Cardiac muscle cell (in vitro differentiated cells and primary cell): Measurements from ENCODE around the gene LCLAT1. TPM values are rescaled to one million over a fixed set of nuclear protein-coding genes. Genes with fewer than 3 reads are reported as not detected.

Experiments used
- DNase-seq, 2 donors: peaks; one replicate each; pipeline versions ENCODE4 v3.0.0 to v3.0.0-alpha.2; 2010 to 2017; ENCODE audit warnings: low read depth in 1 of 2, low spot score in 1 of 2
- H3K27ac ChIP-seq: fragments of 200-600 bp; sonication (generic); 2 replicates; pipeline ENCODE4 v1.5.1; 2016
- H3K27me3 ChIP-seq: fragments of 200-600 bp; sonication (generic); 2 replicates; pipeline ENCODE4 v1.6.0; 2016; ENCODE audit warnings: control low read depth
- H3K36me3 ChIP-seq: fragments of 200-600 bp; sonication (generic); 2 replicates; pipeline ENCODE4 v1.5.1; 2016; ENCODE audit warnings: control low read depth
- H3K4me1 ChIP-seq: fragments of 200-600 bp; sonication (generic); 2 replicates; pipeline ENCODE4 v1.8.1; 2017; ENCODE audit warnings: low read depth, mild to moderate bottlenecking, mixed run types
- H3K4me3 ChIP-seq: fragments of 200-600 bp; sonication (generic); 2 replicates; pipeline ENCODE4 v1.5.1; 2016; ENCODE audit warnings: mild to moderate bottlenecking
- H3K9me3 ChIP-seq: fragments of 200-600 bp; sonication (generic); 2 replicates; pipeline ENCODE4 v1.5.1; 2017; ENCODE audit warnings: low read depth, mild to moderate bottlenecking, control low read depth
- polyA plus RNA-seq: library from polyadenylated mRNA; unstranded; fragments of >200 nt; fragmentation: Nextera tagmentation; extraction: Ambion mirVana; gene quantifications from 2 replicates; pipeline ENCODE4 v1.2.1, GENCODE V29; 2016
- total RNA-seq: library from RNA; depleted of rRNA; stranded (reverse); fragments of >200 nt; gene quantifications from 2 replicates; pipeline ENCODE4 v1.2.3, GENCODE V29; 2016
- TF ChIP-seq, protein P1 (sequence below): IDR thresholded peaks from 2 replicates; pipeline ENCODE4 v1.5.1; 2012; ENCODE audit warnings: low read depth, mild to moderate bottlenecking, low read length

LCLAT1 gene
- total and polyA plus RNA-seq, 2 experiments from 2014 or later: 19.6 to 25.5 TPM

DNA sequence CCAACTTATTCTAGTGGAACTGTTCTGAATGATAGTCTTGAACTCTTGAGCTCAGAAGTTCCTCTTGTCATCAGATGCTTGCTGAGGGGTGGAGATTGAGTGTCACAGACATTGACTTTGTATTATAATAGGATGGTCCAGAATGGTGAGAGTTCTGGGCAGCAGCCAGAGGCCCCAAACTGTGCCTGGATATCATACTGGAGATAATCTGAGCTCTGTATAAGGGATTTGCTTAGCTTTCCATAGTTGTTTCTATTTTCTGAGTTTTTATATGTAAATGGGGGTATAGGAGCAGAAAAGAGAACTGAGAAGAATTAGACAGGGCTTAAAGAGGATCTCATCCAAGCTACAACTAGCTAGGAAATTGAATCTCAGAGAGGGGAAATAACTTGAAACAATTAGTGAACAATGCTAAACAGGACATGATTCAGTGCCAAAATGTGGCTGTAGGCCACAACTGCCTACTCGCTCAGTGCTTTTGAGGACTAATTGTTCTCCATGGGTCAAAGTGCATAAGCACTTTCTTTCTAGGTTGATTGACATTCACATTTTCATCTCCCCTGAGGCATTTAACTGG is 10.1 kb upstream of the LCLAT1 start:
- Histone ChIP-seq H3K9me3 (no peaks in the 10 kb centered on the region), H3K4me3 (no peak overlapping the region), H3K36me3 (no peaks in the 10 kb centered on the region), H3K27me3 (no peaks in the 10 kb centered on the region), H3K27ac (peak overlapping the region; percentile 32), H3K4me1 (peaks cover 14% of the 10 kb centered on the region)
- DNase-seq: peak in 1 of 2 donors; percentile 23
- TF ChIP-seq, protein P1, sequence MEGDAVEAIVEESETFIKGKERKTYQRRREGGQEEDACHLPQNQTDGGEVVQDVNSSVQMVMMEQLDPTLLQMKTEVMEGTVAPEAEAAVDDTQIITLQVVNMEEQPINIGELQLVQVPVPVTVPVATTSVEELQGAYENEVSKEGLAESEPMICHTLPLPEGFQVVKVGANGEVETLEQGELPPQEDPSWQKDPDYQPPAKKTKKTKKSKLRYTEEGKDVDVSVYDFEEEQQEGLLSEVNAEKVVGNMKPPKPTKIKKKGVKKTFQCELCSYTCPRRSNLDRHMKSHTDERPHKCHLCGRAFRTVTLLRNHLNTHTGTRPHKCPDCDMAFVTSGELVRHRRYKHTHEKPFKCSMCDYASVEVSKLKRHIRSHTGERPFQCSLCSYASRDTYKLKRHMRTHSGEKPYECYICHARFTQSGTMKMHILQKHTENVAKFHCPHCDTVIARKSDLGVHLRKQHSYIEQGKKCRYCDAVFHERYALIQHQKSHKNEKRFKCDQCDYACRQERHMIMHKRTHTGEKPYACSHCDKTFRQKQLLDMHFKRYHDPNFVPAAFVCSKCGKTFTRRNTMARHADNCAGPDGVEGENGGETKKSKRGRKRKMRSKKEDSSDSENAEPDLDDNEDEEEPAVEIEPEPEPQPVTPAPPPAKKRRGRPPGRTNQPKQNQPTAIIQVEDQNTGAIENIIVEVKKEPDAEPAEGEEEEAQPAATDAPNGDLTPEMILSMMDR: no peak

DNA sequence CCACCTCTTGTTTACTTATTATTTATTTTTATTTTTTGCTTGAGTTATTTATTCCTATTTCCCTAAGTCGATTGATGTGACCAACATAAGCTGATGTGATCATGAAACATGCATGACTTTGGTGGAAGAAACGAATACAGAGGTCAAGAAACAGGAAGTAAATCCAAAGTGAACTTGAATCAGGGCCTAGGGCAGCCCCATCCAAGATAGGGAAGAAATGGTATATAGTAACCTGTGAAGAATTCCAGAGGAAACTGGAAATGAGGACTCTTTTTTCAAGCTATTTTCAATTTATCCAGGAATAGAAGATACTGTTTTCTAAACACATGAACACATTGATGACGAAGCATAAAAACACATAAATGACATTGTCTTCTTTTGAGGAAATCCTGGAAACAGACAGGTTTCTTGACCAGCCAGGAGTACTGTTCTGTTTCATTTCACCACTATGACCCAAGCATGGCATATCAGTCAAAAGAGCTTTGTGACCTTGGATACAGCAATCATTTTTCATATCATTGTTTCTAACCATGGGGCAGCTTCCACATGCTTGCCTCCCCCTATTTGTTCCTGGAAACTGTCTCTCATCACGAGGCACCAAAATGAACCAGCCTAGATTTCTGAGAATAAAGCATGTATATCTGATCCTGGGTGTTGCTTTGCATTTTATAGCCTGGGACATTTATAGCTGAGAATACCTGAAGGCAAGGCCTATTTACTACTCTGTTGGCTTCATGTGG is 9.1 kb upstream of the LCLAT1 start:
- Histone ChIP-seq H3K4me3 (no peak overlapping the region), H3K36me3 (no peaks in the 10 kb centered on the region), H3K4me1 (peaks cover 14% of the 10 kb centered on the region), H3K27me3 (no peaks in the 10 kb centered on the region), H3K27ac (no peak overlapping the region), H3K9me3 (no peaks in the 10 kb centered on the region)
- no peak for DNase-seq
- TF ChIP-seq, protein P1: no peak

DNA sequence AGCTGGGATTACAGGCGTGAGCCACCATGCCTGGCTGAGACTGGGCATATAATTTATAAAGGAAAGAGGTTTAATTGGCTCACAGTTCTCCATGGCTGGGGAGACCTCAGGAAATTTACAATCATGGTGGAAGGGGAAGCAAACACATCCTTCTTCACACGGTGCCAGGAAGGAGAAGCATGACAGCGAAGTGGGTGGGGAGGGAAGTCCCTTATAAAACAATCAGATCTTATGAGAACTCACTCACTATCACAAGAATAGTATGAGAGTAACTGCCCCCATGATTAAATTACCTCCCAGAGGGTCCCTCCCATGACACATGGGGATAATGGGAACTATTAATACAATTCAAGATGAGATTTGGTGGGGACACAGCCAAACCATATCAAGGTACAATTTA is 7.8 kb upstream of the LCLAT1 start:
- no peak overlapping the region for H3K4me3 ChIP-seq
- H3K36me3 ChIP-seq: no peaks in the 10 kb centered on the region
- H3K27ac ChIP-seq: no peak overlapping the region
- H3K27me3 ChIP-seq: no peaks in the 10 kb centered on the region
- no peaks in the 10 kb centered on the region for H3K9me3 ChIP-seq
- H3K4me1 ChIP-seq: peaks cover 14% of the 10 kb centered on the region
- TF ChIP-seq, protein P1: no peak
- no peak for DNase-seq

DNA sequence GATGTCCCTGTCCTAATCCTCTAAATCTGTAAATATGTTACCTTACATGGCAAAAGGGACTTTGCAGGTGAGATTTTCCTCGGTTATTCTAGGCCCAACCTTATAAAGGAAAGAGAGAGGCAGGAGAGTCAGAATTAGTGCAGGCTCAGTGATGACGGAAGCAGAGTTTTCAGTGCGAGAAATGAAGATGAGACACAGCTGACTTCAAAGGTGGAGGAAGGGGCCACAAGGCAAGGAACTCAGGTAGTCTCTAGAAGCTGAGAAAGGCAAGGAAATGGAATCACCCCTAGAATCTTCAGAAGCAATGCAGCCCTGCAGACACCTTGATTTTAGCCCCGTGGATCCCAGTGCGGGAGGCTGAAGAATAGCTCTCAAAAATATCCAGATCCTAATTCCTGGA is 7.2 kb upstream of the LCLAT1 start:
- no peak overlapping the region for H3K27ac ChIP-seq
- peaks cover 14% of the 10 kb centered on the region for H3K4me1 ChIP-seq
- no peaks in the 10 kb centered on the region for H3K36me3 ChIP-seq
- H3K9me3 ChIP-seq: no peaks in the 10 kb centered on the region
- TF ChIP-seq, protein P1: no peak
- no peak overlapping the region for H3K4me3 ChIP-seq
- no peak for DNase-seq
- no peaks in the 10 kb centered on the region for H3K27me3 ChIP-seq

DNA sequence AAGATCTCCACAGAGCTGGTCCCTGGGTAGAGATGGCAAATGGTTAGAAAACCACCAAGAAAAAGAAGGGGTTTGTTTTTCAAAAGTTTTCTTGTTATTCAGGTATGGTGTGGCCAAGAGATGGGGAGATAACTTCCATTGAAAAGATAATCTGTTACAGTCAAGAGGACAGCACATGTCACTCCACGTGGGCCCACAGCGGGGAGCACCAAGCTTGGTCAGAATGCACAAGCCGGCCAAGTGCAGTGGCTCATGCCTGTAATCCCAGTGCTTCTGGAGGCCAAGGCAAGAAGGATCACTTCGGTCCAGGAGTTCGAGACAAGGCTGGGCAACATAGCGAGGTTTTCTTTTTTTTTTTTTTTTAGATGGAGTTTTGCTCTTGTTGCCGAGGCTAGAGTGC is 6.0 kb upstream of the LCLAT1 start:
- TF ChIP-seq, protein P1: no peak
- H3K9me3 ChIP-seq: no peaks in the 10 kb centered on the region
- DNase-seq: no peak
- no peaks in the 10 kb centered on the region for H3K27me3 ChIP-seq
- no peaks in the 10 kb centered on the region for H3K36me3 ChIP-seq
- H3K27ac ChIP-seq: no peak overlapping the region
- no peak overlapping the region for H3K4me3 ChIP-seq
- H3K4me1 ChIP-seq: peaks cover 14% of the 10 kb centered on the region
